ENCODE data around the gene DOK7.

DOK7 gene

GRCh38 chr4:3442959-3443749 is 20.0 kb upstream of the DOK7 start:
- H3K4me3 ChIP-seq (ENCODE audit: low read depth, low read length): no peak overlapping the region
- peak; percentile 99 for TF ChIP-seq CTCF (IDR thresholded peaks at IDR 0.05; ENCODE audit: borderline replicate concordance, insufficient read depth, low read depth, low read length)

- TF ChIP-seq CTCF (IDR thresholded peaks at IDR 0.05; ENCODE audit: borderline replicate concordance, insufficient read depth, low read depth, low read length): no peak
- H3K4me3 ChIP-seq (ENCODE audit: low read depth, low read length): no peak overlapping the region
Observed at GRCh38 chr4:3443750-3444309, 19.3 kb upstream of the DOK7 start.

GRCh38 chr4:3444351-3445110 is 18.6 kb upstream of the DOK7 start:
- no peak for TF ChIP-seq CTCF (IDR thresholded peaks at IDR 0.05; ENCODE audit: borderline replicate concordance, insufficient read depth, low read depth, low read length)
- no peak overlapping the region for H3K4me3 ChIP-seq (ENCODE audit: low read depth, low read length)

- H3K4me3 ChIP-seq (ENCODE audit: low read depth, low read length): no peak overlapping the region
Observed at GRCh38 chr4:3445111-3445820, 17.8 kb upstream of the DOK7 start.

GRCh38 chr4:3445829-3446545 is 17.1 kb upstream of the DOK7 start:
- TF ChIP-seq CTCF (IDR thresholded peaks at IDR 0.05; ENCODE audit: borderline replicate concordance, insufficient read depth, low read depth, low read length): no peak
- no peak overlapping the region for H3K4me3 ChIP-seq (ENCODE audit: low read depth, low read length)

More at GRCh38 chr4:3445111-3445820, 17.8 kb upstream of the DOK7 start:
- TF ChIP-seq CTCF (IDR thresholded peaks at IDR 0.05; ENCODE audit: borderline replicate concordance, insufficient read depth, low read depth, low read length): no peak

- TF ChIP-seq CTCF (IDR thresholded peaks at IDR 0.05; ENCODE audit: borderline replicate concordance, insufficient read depth, low read depth, low read length): no peak
- no peak overlapping the region for H3K4me3 ChIP-seq (ENCODE audit: low read depth, low read length)
Observed at GRCh38 chr4:3446631-3447320, 16.3 kb upstream of the DOK7 start.

All from GM12875 (cell line).